Measurements from ENCODE around the gene SMG9.

- TF ChIP-seq CTCF (IDR thresholded peaks at IDR 0.05; ENCODE audit: insufficient read depth, low read depth, low read length) (no peak), EZH2 (IDR thresholded peaks at IDR 0.05; ENCODE audit: insufficient read depth, low read length) (no peak)
These were observed 22.9 kb downstream of the SMG9 start for GRCh38 chr19:43731846-43732245.

Measured in astrocyte (in vitro differentiated cells and primary cell).